GM21515 (cell line): ENCODE results near the gene LCE3D.
"Not testable (repeated sequence)": the region's sequence is repeated elsewhere in the genome, so short reads cannot be mapped to it uniquely, and the experiment has no call there.

ENCODE experiments used
- ATAC-seq: cut with Tn5 transposase; IDR thresholded peaks from one replicate; pipeline ENCODE4 v1.9.1; 2021; ENCODE audit not compliant: unreplicated experiment

The LCE3D gene, protein sequence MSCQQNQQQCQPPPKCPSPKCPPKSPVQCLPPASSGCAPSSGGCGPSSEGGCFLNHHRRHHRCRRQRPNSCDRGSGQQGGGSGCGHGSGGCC

DNA sequence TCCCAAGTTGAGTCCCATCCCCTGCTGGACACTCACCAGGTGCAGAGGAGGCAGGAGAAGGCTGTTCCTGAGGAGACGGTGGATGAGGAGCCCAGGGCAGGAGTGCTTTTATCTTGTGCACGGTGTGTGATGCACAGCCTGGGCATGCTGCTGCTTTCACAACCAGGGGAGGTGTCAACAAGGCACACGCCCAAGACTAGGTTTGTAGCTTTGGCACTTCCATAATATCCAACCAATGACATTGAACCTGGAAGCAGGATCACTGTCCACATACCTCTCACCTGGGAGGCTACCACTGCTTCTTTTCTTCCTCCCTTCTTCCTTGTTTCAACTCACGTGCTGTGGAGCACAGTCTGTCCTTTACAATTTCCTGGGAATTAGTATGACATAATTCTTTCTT, at the start of gene LCE3D:
Gene LCE3D, minus strand, starts transcription at position 84 of the 400 bp plus-strand sequence. CDS start 580 bp downstream, outside the sequence.
- ATAC-seq: no peak

DNA sequence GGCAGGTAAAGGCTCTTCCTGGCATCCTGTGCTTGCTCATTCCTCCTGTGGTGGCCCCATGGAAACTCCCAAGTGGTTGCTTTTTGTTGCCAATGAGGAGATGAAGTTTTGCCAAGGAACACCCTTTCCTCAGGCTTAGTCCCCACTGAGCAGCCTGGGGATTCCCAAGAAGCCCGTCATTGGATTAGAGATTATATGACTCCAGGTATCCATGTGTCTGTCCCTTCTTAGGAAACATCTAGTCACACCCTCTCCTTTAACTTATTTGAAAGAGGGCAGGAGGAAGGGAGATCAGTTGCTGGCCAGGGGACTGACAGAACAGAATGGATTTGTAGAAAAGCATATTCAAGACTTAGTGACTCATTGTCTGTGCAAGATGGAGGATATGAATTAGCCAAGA, 46.4 kb upstream of the LCE3D start:
- no peak for ATAC-seq

DNA sequence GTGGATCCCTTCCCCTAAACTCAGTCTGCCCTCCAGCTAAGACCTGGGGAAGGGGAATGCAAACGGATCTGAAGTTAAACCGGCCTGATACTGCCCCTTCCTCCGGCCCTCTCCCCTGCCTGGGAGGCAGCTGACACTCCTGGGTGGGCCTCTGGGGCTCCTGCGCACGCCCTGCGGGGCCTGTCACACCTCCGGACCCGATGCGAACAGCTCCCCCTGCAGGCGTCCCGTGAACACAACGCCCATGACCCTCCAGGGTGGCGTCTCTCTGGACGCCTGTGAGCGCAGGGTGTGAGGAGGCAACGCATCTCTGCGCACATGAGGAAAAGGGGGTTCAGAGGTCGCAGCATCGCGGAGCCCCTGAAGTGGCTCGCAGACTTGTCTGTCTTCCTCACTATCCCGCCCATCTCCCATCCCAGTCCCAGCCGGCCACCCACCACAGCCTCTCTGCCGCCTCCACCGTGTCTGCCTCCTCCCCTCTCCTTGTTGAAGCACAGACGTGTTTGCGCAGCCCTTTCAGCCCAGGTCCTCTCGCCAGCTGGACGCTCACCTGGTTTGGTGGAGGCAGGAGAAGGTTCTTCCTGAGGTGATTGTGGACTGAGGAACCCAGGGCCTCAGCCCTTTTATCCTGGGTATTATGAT, 43.0 kb upstream of the LCE3D start:
- ATAC-seq: no peak

DNA sequence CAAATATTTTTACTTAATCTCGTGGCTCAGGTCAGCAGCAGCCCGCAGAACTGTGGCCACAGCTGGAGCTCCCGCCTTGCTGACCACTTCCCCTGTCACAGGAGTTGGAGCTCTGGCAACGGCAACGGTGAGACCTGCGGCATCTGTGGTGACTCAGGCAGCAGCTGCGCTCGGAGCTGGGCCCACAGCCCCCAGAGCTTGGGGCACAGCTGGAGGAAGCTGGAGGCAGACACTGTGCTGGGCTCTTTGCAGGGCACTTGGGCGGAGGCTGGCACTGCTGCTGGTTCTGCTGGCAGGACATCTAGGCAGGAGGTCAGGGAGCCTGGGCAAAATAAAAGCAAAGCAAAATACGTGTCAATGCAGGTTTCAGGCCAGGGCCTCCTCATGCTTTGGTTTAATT, 42.5 kb upstream of the LCE3D start, which contains the start of gene LCE3A:
Gene LCE3A, minus strand, starts transcription at position 301 of the 400 bp plus-strand sequence. Its CDS starts 0 bp downstream, at position 301.
- no peak for ATAC-seq

DNA sequence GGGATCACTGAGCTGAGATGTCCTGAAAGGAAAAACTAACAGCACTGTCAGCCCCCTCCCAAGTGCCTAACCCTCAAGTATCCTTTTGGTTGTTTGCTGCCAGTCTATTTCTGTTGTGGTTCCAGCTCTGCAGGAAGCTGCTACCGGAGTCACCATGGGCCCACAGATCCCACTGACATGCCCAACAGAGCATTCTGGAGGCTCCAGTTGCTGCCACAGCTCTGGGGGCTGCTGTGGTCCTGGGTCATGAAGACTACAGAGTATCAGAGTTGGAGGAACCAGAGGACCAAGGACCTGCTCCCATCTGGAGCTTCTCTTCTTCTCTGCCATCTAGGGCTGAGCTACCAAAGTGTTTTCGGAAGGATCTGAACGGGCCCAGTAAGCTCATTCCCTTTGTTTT, 41.7 kb upstream of the LCE3D start:
- no peak for ATAC-seq

DNA sequence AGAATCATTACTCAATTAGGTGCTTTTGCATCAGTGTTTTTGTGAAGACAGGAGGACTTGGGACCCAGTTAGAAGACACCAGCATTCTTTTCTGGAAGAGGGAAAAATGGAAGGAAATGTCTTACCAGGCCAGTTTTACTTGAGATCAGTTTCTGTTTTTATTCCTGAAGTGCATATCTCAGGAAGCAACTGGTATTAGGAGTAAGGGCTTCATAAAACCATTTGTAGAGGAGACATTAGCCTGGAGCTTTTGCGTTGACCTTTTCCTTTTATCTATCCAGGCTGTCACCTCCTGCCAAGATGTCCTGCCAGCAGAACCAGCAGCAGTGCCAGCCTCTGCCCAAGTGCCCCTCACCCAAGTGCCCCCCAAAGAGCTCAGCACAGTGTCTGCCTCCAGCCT, 33.2 kb upstream of the LCE3D start, which contains the start of gene LCE3B:
Gene LCE3B, plus strand, starts transcription at position 301 of the 400 bp plus-strand sequence. Its CDS starts 0 bp downstream, at position 301.
- no peak for ATAC-seq

DNA sequence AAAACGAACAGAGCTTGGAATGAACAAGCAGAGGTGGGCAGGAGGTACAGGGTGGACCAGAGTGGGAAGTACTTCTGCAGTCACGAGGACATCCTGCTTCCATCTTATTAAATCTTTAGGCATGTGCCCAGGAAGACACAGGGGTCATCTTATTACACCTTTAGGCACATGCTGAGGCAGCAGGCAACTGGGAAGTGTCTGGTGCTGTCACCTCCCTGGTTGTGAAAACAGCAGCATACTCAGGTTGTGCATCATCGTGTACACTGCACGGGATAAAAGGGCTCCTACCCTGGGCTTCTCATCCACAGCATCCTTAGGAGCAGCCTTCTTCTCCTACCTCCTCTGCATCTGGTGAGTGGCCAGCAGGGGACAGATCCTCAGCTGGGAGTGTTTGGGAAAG, 19.6 kb upstream of the LCE3D start, which contains the start of gene LCE3C:
Gene LCE3C, plus strand, starts transcription at position 301 of the 400 bp plus-strand sequence. CDS start 498 bp downstream, outside the sequence.
- no peak for ATAC-seq

DNA sequence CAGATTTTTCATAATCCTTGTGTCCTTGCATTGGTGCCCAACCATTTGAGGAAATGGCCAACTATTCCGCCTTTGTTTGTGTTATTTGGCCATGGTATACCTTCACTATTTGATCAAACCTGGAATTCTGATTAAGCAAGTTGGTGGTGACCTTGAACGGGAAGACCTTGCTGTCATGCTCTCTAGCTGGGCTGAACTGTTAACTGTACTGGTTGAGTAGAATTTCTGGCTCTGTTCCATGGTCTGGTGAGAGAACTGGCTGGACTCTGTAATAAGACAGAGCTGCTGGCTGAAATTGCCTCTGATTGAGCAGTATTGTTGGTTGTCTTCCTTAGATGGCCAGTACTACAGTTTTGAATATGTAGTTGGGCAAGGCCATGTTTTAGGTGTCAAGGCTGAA, 16.7 kb upstream of the LCE3D start:
- no peak for ATAC-seq

DNA sequence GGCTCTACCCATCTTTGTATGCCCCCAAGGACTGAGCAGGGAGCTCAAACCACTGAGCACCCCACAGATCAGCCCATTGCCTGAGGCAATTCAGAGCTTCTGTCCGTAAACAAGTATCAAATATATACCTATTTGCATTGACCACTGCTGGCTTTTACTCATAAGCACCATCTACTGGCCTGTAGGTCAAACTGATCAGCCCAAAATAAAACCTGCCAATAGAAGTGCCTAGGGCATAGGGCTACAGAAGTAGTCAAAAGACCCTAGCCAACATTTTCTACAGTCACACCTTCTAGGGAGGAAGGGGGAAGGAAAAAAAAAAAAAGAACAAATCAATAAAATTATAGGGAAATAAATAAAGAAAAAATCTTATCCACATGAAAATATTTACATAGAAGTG, 5.3 kb upstream of the LCE3D start:
- no peak for ATAC-seq

DNA sequence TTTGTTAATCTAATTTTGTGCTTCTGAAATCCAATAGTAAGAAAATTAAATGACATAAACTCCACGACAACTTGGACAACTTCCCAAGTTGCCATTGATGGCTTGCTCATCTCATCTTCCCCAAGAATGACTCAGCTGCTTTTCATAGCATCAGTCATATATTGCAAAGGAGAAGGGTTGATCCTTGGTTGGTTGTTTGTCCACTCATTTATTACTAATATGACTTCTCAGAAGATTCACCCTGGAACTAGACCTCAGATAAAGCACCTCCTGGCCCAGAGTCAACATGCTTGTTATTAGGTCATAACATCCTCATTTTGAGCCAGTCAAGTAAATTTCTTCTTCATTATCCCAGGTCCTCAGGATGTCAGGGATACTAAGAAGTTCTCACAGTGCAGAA, 2.3 kb upstream of the LCE3D start:
- ATAC-seq: no peak

DNA sequence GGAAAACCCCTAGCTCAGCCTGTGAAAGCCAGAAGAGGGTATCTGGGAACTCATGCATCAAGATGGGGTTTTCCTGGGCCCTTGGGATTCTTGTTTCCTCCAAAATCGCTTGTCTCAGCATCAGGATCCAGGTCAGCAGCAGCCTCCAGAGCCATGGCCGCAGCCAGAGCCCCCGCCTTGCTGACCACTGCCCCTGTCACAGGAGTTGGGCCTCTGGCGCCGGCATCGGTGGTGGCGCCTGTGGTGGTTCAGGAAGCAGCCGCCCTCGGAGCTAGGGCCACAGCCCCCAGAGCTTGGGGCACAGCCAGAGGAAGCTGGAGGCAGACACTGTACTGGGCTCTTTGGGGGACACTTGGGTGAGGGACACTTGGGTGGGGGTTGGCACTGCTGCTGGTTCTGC, 790 bp downstream of the LCE3D start:
- ATAC-seq: not testable (repeated sequence)

DNA sequence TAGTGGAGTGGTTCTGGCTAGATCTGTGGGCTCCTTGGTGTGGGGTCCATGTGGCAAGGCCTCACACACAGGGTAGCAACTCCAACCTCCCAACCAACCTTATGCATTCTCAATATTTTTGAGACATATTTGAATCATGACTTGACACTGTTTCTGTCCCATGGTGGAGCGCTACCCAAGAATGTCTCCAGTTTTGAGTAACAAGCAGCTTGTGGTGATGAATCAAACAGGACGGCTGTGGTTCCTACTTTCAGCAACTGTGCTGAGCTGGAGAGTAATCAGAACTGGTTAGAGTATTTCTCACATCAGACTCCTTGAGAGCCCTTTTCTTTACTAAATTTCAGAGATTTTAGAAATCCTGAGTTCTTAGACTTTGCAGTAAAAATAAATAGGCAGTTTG, 3.1 kb downstream of the LCE3D start:
- no peak for ATAC-seq

DNA sequence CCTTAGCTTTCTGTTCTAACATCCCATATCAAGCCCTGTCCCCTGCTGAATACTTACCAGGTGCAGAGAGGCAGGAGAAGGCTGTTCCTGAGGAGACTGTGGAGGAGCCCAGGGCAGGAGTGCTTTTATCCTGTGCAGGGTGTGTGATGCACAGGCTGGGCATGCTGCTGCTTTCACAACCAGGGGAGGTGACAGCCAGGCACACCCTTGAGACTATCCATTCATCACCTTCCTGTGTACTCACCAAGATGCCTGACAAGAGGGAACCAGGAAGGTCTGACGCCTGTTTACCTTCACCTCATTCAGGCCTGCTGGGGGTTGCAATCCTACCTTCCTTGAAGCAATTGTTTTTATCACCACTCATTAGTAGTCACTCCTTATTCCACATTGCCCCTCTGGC, 13.6 kb downstream of the LCE3D start, which contains the start of gene LCE3E:
Gene LCE3E, minus strand, starts transcription at position 100 of the 400 bp plus-strand sequence. CDS start 572 bp downstream, outside the sequence.
- ATAC-seq: no peak

DNA sequence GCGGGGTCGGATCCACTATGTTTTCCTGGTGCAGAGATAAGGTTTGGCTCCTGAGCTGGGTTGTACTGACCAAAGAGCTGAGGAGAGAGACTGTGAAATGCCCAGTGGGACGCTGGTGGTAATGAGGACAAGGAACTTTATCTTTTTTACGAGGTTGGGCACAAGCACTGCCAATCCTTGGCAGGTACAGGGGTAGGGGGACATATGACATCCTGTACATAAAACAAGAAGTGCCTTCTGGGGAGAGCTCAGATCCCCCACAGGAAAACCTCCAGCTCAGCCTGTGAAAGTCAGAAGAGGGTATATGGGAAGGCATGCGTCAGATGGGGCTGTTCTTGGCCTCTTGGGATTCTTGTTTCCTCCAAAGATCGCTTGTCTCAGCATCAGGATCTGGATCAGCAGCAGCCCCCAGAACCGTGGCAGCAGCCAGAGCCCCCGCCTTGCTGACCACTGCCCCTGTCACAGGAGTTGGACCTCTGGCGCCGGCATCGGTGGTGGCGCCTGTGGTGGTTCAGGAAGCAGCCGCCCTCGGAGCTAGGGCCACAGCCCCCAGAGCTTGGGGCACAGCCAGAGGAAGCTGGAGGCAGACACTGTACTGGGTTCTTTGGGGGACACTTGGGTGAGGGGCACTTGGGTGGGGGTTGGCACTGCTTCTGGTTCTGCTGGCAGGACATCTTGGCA, 14.6 kb downstream of the LCE3D start:
- no peak for ATAC-seq

DNA sequence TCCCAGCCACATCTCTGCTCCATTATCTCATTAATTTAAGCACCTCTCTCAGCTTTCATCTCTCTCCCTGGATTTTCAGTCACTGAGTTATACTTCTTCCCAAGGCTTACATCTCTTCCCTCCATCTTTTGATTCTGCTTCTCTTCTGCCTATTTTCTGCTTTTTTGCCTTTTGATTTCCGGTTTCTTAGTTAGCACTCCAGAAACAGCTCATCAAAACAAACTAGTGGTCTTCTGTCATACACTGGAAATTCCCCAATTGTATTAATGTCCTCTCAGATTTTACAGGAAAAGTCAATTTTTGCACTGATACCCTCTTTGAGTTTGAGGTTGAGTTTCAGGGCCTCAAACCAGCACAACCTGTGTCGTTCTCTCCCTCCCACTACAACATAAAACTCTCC, 15.2 kb downstream of the LCE3D start:
- no peak for ATAC-seq

DNA sequence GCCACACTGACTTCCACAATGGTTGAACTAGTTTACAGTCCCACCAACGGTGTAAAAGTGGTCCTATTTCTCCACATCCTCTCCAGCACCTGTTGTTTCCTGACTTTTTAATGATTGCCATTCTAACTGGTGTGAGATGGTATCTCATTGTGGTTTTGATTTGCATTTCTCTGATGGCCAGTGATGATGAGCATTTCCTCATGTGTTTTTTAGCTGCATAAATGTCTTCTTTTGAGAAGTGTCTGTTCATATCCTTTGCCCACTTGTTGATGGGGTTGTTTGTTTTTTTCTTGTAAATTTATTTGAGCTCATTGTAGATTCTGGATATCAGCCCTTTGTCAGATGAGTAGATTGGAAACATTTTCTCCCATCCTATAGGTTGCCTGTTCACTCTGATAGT, 32.0 kb downstream of the LCE3D start:
- not testable (repeated sequence) for ATAC-seq

DNA sequence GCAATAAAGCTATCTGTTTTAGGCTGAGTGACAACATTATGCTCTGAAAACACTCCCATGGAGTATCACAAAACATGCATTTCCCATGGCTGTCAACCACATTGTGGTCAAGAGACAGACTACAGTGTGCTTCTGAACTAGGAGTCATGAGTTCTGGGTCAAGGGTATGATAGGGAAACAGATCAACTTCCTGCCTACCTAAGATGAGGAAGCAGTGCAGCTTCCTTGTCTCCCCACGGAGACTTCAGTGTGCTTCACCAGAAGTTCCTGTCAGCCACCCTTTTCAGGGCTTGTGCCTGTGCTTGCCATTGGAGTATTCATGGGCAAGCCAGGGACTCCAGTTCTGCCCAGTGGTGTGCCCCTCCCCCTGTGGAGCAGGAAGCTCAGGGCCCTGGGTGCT, 33.6 kb downstream of the LCE3D start:
- ATAC-seq: no peak

DNA sequence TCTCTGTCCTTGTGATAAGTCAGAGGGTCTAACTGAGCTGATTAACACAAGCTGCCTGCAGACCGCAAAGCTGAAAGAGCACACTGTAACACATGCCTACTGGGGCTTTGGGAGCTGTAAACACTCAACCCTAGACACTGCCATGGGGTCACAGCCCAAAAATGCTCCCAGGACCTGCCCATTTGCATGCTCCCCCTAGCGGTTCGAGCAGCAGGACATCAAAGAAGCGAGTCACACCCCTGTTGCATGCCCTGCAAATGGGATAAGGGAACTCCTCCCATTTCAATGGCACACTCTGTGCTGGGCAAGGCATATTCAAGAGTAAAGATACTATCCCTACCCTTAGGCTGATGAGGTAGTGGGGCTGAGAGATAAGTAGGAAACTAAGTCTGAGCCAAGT, 36.5 kb downstream of the LCE3D start:
- no peak for ATAC-seq

DNA sequence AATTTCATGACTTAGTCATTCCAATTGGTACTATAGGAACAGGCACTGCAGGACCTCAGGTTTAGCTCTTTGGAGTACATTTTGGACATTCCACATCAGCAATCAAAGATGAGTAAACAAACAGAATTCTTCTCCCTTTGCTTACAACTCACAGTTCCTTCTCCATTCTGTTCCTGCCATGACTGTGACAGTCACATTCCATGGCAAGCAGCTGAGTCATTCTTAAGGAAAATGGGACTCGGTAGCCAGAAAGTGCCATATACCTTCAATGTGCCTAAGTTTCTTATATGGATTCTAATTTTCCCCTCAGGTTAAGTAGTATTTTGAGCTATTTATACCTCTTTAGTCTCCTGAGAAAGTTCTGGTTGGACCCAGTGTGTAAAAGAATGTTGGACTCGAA, 40.4 kb downstream of the LCE3D start:
- ATAC-seq: no peak

DNA sequence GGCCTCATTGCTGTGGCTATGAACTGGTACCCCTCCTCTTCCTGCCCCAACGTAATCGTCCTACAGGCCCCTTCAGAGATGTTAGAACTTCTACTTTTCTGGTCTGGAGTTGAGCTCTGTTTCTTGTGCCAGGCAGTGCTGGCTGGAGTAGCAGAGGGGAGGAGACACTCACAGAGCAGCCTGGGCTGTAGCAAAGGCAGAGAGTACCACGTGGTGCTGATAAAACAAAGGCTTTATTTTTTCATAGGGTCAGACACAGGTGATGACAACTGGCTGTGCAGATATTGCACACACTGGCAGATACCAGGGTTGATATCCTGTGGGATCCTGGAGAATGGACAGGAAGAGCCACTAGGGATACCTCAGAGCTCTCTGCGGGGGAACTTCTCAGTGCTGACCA, 42.8 kb downstream of the LCE3D start:
- no peak for ATAC-seq

DNA sequence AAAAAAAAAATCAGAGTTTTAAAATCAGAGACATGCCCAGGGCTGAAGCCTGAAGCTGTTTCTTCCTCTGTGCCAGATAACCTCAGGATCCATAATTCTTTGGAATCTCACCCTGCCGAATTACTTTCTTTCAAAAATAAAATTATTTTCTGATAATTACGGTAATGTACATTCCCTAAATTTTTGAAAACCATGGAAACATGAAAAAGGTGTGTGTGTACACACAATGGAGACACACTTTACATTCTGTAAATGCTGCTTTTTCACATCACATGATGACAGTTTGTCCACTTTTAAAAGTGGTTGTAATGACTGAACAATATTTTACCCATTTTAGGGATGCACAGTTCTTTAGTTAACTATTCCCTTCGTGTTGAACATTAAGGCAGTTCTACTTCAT, 44.5 kb downstream of the LCE3D start:
- ATAC-seq: no peak

DNA sequence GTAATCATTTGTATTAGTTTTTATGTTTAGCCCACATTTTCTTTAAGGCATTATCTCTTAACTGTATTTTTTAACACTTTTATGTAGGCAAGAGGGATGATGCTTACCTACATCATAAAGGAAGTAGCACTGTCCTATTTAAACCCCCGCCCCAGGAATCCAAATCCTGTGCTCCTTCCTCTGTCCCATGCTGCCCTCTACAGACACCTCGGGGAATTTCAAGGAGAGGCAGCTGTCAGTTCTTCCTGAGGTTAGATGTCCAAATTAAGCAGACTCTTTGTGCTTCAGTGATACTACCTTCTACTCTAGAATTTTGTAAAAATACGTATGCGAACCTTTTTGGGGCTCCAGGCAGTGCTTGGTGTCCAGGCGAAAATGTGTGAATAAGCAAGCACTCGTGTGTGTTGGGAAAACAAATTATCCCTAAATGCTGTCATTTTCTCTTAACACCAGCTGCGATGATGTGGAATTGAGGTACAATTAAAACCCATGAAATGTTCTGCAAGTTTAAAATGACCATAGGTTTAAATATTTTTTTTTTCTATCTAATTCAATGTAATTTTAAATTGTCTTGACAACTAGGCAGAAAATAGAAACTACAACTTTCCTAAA, 46.9 kb downstream of the LCE3D start:
- no peak for ATAC-seq
